ENCODE measurements around the gene PTPN7. TPM values are rescaled to one million over a fixed set of nuclear protein-coding genes. Genes with fewer than 3 reads are reported as not detected.
A peak's percentile ranks its signal among the peaks of the same experiment; 100 is the strongest.

The PTPN7 gene
- total RNA-seq, 1 donor from 2014 or later, result 1.3 TPM

DNA sequence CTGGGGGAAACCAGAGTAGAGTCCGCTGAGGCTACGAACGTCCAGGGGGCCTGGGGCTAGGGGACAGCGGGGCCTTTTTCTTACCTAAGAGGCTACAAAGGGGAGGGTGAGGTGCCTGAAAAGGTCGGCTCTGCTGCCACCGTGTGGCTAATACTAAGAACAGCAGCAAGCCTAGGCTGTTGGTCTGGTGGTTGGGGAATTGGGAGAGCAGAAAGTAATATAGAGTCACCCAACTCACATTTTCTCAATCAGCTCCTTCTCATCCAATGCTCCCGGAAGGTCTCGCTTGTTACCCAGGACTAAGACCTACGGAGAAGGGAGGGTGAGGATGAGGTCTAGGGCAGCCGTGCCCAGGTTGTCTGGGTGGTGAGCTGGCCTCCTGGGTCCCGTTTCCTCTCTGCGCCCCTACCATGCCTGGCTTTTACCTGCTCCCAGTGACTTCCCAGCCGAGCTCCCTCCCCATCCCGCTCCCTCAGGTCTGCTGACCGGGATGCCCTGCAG is 25.1 kb downstream of the PTPN7 start:
- peak; percentile 60 for DNase-seq (ENCODE audit: low spot score)
- no peak overlapping the region for H3K27ac Mint-ChIP-seq (ENCODE audit: unreplicated experiment)
- no peaks in the 10 kb centered on the region for H3K9me3 Mint-ChIP-seq (ENCODE audit: unreplicated experiment)
- H3K36me3 Mint-ChIP-seq (ENCODE audit: low read depth, unreplicated experiment), result peaks cover 16% of the 10 kb centered on the region
- H3K4me1 Mint-ChIP-seq (ENCODE audit: unreplicated experiment), result peaks cover 2% of the 10 kb centered on the region
- no peak overlapping the region for H3K4me3 Mint-ChIP-seq (ENCODE audit: unreplicated experiment)
- peak; percentile 66 for TF ChIP-seq CTCF (IDR thresholded peaks at IDR 0.05; ENCODE audit: unreplicated experiment)
- peaks cover 3% of the 10 kb centered on the region for H3K27me3 Mint-ChIP-seq (ENCODE audit: unreplicated experiment)

DNA sequence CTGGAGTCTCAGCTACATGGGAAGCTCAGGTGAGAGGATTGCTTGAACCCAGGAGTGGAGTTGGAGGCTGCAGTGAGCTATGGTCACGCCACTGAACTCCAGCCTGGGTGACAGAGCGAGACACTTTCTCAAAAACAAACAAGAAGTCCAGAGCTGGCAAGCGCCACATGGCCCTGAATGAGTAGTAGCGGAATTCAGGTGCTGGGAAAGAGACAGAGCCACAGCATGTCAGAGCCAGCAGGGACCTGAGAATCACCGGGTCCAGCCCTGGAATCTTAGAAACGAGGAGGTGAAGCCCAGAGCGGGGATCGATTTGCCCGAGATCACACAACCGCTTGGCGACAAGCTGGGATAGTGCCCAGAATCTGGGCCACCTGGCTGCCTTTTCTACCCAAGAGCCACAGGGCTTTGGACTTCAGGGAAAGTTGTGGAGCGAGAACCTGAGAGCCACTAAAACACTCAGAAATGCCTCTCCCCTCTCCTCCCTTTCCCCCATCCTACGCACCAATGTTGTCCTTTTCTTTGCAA is 25.7 kb downstream of the PTPN7 start:
- no peak for TF ChIP-seq CTCF (IDR thresholded peaks at IDR 0.05; ENCODE audit: unreplicated experiment)

GRCh38 chr1:202133989-202134388 is 26.4 kb downstream of the PTPN7 start:
- peaks cover 3% of the 10 kb centered on the region for H3K27me3 Mint-ChIP-seq (ENCODE audit: unreplicated experiment)
- no peak overlapping the region for H3K4me3 Mint-ChIP-seq (ENCODE audit: unreplicated experiment)
- DNase-seq (ENCODE audit: low spot score), result no peak
- H3K27ac Mint-ChIP-seq (ENCODE audit: unreplicated experiment), result no peak overlapping the region
- no peaks in the 10 kb centered on the region for H3K9me3 Mint-ChIP-seq (ENCODE audit: unreplicated experiment)
- H3K36me3 Mint-ChIP-seq (ENCODE audit: low read depth, unreplicated experiment), result peaks cover 16% of the 10 kb centered on the region
- no peak for TF ChIP-seq CTCF (IDR thresholded peaks at IDR 0.05; ENCODE audit: unreplicated experiment)
- peaks cover 2% of the 10 kb centered on the region for H3K4me1 Mint-ChIP-seq (ENCODE audit: unreplicated experiment)

More for the DNA sequence above, 25.7 kb downstream of the PTPN7 start:
- Mint-ChIP-seq H3K27ac (ENCODE audit: unreplicated experiment) (no peak overlapping the region), H3K9me3 (ENCODE audit: unreplicated experiment) (no peaks in the 10 kb centered on the region), H3K4me3 (ENCODE audit: unreplicated experiment) (no peak overlapping the region), H3K36me3 (ENCODE audit: low read depth, unreplicated experiment) (peaks cover 16% of the 10 kb centered on the region), H3K4me1 (ENCODE audit: unreplicated experiment) (peaks cover 2% of the 10 kb centered on the region), H3K27me3 (ENCODE audit: unreplicated experiment) (peaks cover 3% of the 10 kb centered on the region)
- DNase-seq (ENCODE audit: low spot score), result no peak

- Mint-ChIP-seq H3K27ac (ENCODE audit: unreplicated experiment) (no peak overlapping the region), H3K36me3 (ENCODE audit: low read depth, unreplicated experiment) (peaks cover 14% of the 10 kb centered on the region), H3K9me3 (ENCODE audit: unreplicated experiment) (no peaks in the 10 kb centered on the region), H3K4me1 (ENCODE audit: unreplicated experiment) (peaks cover under 1% of the 10 kb centered on the region), H3K27me3 (ENCODE audit: unreplicated experiment) (peaks cover 3% of the 10 kb centered on the region), H3K4me3 (ENCODE audit: unreplicated experiment) (peak overlapping the region; percentile 57)
- no peak for TF ChIP-seq CTCF (IDR thresholded peaks at IDR 0.05; ENCODE audit: unreplicated experiment)
- no peak for DNase-seq (ENCODE audit: low spot score)
Observed at GRCh38 chr1:202133496-202133895, 26.9 kb downstream of the PTPN7 start.

- no peaks in the 10 kb centered on the region for H3K9me3 Mint-ChIP-seq (ENCODE audit: unreplicated experiment)
- H3K36me3 Mint-ChIP-seq (ENCODE audit: low read depth, unreplicated experiment), result peaks cover 10% of the 10 kb centered on the region
- DNase-seq (ENCODE audit: low spot score), result no peak
- peak overlapping the region; percentile 57 for H3K4me3 Mint-ChIP-seq (ENCODE audit: unreplicated experiment)
- H3K27me3 Mint-ChIP-seq (ENCODE audit: unreplicated experiment), result peaks cover 2% of the 10 kb centered on the region
- TF ChIP-seq CTCF (IDR thresholded peaks at IDR 0.05; ENCODE audit: unreplicated experiment), result no peak
- no peak overlapping the region for H3K27ac Mint-ChIP-seq (ENCODE audit: unreplicated experiment)
- no peaks in the 10 kb centered on the region for H3K4me1 Mint-ChIP-seq (ENCODE audit: unreplicated experiment)
Observed at GRCh38 chr1:202133001-202133400, 27.4 kb downstream of the PTPN7 start.
